HG03108 (cell line): Measurements from ENCODE around the gene TCF7L1.
"Not testable (repeated sequence)": the region's sequence is repeated elsewhere in the genome, so short reads cannot be mapped to it uniquely, and the experiment has no call there.

Experiments used
- ATAC-seq: cut with Tn5 transposase; IDR thresholded peaks from one replicate; pipeline ENCODE4 v1.9.1; 2021; ENCODE audit warnings: moderate library complexity; ENCODE audit not compliant: unreplicated experiment

Gene TCF7L1

DNA sequence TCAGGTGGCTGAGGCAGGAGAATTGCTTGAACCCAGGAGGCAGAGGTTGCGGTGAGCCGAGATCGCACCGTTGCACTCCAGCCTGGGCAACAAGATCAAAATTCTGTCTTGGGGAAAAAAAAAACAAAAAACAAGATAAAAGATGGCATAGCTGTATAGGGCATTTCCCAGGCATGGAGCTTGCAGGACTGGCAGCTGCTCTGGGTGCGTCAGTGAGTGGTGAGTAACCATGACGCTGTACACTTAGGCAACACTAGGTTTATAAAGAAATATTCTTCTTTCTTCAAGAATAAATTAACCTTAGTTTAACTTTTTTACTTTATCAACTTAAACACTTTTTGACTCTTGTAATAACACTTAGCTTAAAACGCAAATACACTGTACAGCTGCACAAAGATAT, 179.2 kb downstream of the TCF7L1 start:
- ATAC-seq = no peak

DNA sequence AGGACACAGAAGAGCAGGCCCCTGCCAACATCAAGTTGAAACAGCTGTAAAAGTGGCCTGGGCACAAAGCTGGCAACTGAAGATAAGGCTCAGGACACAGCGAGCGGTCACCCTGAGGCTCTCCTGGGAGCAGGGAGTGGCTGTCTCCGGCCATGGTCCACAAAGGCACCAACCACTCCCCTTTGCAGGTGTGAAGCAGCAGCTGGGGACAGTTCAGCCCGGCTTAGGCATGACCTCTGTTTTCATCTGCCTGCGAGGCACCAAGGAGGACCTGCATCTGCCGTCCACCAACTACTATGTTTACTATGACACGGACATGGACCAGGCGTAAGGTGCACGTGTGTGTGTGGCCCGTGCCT, 181.7 kb downstream of the TCF7L1 start:
- no peak for ATAC-seq

DNA sequence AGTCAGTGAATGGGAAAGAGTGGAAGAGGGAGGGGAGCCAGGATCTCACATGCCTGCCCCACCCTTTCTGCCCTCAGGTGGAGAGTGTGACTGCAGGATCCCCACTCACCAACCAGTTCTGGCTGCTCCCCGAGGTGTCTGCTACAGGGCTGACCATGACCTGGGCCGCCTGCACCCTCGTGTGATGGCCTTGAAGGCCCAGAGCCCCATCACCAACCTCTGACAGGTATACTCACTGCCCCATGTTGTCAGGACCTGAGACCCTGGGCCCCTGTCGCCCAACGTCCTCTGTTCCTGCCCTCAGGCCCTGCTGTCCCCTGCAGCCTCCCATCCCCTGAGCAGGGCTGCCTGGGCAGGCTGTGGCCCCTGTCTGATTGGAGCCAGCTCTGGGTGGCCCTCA, 182.7 kb downstream of the TCF7L1 start:
- ATAC-seq = not testable (repeated sequence)

DNA sequence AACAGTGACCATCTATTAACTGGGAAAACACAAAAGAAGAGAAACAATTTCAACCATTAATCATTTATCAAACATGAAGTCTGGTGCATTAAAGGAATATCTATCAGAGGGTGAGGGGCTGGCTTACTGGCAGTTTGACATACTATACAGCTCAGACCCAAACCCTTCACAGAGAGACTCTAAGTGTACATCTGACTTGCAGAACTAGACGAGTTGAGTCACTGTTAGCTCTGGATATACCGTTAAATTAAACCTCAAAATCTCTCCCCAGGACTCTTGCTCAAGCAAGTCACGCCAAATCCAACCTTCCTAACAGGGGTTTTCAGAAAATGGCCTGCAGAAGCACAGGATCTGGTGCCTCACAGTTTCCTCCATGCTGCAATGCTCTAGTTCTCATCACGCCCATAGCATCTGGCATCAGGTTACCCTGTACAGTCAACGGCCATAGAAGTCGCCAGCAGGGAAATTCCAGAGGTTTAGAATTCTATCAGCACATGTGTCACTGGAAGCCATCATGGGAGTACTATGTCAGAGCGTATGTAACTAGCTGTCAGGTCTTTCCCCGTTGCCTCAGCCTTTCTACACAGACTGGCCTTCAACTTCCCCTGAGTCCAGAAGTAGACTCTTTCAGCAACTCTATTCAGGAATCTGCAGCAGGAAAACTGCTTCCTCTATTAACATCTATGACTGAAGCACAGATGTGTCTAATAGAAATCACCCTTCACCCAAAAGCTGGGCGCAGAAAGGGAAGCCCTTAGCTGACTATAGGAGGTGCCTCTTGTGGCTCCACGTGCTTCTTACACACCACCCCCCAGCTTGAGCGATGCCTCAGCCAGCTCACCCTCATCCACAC, 185.3 kb downstream of the TCF7L1 start:
- ATAC-seq = peak; percentile 59

DNA sequence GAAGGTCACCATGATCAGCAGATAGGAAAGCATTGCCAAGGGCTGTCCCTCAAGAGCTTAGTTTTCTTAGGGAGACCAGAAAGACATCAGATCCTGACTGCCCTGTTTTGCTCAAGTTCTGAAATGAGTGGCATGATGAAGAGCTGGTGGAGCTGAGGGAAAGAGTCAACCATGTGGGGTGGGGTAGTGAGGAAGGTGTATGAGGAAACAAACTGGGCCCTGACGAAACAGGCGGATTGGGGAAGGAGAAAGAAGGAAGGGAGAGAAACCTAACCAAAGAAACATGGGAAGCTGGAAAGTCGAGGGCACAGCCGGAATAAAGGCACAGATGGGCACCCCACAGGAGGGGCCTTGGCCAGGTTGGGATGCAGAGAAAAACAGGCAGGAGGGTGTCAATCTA, 186.6 kb downstream of the TCF7L1 start:
- no peak for ATAC-seq

DNA sequence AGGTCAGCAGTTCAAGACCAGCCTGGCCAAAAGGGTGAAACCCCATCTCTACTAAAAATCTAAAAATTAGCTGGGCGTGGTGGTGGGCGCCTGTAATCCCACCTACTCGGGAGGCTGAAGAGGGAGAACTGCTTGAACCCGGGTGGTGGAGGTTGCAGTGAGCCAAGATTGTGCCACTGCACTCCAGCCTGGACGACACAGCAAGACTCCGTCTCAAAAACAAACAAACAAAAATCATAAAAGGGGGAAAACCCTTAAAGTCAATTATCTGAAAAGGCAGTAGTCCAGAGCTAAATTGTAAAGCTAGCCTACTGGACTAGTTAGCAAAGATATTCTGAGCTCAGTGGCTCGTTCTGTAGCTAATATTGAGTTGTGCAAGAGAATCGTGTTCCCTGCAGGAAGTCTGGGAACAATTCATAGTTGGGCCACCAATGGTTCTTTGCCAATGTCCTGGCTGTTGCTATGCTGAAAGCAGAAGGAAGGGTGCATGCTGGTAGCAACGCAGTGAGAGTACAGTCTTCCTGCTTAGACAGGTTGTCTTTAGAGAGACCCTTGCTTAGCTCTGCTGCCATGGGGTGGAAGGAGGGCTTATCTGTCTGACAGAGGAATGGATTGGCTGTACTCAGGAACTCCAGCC, 190.3 kb downstream of the TCF7L1 start:
- no peak for ATAC-seq

DNA sequence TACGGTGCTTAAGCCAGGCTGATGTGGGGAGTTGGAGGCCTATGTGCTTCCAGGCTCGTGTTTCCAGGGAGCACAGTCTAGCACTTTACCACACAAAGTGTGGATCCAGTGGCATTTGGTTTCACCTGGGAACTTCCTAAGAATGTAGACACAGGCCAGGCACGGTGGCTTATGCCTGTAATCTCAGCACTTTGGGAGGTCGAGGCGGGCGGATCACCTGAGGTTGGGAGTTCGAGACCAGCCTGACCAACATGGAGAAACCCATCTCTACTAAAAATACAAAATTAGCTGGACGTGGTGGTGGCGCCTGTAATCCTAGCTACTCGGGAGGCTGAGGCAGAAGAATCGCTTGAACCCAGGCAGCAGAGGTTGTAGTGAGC, 190.8 kb downstream of the TCF7L1 start:
- not testable (repeated sequence) for ATAC-seq

DNA sequence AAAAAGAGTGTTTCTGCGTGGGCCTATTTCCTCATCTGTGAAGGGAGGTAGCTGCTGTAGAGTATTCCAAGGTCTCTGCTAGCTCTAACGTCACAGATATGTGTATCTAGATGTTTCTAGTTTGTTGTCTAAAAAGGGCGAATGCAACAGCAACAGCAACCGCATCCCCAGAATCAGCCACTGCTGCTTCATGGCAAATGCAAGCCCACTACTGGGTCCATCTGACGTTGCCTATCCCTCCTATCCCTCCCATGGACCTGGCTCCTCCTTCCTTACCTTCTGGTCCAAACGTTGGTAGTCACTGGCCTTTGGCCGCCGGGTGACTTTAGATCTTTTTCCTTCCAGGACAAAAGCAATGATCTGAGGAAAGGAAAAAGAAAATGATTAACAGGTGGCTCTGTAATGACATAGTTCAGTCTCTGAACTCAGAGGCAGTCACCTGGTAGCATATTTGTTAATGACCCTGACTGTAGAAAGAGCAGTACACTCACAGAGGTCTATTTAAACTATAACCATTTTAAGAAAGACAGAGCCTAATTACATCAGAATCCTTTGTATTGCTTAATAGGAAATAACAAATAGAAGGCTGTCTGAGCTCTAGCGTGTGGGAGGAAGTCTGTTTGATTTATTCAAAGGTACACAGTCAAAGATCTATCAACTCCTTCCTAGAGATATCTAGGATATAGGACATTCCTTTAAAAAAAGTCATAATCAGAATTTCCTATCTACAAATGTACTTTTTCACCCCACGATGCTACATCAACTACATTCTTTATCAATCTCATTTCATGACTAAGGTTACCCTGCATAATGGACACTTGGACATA, 191.7 kb downstream of the TCF7L1 start:
- ATAC-seq = no peak

DNA sequence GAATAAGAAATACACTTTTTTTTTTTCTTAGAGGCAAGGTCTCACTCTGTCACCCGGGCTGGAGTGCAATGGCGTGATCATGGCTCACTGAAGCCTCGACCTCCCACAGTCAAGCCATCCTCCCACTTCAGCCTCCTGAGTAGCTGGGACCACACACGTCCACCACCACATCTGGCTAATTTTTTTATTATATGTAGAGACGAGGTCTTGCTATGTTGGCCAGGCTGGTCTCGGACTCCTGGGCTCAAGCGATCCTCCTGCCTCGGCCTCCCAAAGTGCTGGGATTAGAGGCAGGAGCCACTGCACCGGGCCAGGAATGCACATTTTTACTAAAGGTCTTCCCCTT, 192.2 kb downstream of the TCF7L1 start:
- no peak for ATAC-seq

DNA sequence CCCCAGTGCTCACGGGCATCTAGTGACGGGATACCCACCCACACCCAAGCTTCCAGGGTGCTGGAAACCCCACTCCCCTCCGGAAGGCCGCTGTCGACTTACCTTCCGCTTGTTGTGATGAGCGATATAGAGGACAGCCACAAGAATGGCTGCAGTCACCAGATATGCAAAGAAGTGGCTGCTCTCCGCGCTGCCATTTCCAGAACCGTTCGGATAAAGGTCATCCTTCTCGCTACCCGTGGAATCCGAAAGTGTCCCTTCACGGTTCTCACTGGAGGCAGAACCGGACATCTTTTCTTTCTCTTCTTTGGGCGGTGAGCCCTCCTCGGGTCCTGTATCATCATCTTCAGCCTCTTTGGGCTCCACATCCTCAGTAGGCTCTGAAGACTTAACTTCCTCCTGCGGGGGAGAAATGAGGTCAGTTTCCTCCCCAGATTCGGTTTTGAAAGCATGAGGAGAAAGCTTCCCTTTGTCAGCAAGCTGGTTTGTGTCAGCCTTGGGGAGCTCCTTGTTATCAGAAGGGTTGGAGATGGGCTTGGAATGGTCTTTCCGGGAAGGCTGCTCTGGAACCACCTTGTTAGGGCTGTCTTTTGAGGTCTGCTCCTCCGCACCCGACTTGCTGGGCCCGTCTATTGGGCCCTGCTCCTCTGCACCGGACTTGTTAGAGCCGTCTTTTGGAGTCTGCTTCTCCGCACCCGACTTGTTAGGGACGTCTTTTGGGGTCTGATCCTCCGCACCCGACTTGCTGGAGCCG, 193.4 kb downstream of the TCF7L1 start:
- ATAC-seq = peak; percentile 30

DNA sequence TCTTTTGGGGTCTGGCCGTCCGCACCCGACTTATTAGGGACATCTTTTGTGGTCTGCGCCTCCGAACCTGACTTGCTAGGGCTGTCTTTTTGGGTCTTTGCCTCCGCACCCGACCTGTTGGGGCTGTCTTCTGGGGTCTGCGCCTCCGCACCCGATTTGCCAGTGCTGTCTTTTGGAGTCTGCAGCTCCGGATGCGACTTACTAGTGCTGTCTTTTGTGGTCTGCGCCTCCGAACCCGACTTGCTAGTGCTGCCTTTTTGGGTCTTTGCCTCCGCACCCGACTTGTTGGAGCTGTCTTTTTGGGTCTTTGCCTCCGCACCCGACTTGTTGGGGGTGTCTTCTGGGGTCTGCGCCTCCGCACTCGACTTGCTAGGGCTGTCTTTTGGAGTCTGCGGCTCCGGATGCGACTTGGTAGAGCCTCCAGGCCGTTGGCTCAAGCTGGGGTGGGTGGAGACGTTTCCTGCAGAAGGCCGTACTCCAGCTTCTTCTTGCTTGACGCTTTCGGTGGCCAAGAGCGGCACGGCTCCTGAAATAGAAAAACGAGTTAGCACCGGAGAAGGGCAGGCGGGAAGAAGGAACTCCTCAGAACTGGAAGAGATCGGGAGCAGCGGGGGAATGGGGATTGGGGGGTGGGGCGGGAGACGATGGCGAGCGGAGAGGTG, 194.1 kb downstream of the TCF7L1 start:
- ATAC-seq = peak; percentile 22

DNA sequence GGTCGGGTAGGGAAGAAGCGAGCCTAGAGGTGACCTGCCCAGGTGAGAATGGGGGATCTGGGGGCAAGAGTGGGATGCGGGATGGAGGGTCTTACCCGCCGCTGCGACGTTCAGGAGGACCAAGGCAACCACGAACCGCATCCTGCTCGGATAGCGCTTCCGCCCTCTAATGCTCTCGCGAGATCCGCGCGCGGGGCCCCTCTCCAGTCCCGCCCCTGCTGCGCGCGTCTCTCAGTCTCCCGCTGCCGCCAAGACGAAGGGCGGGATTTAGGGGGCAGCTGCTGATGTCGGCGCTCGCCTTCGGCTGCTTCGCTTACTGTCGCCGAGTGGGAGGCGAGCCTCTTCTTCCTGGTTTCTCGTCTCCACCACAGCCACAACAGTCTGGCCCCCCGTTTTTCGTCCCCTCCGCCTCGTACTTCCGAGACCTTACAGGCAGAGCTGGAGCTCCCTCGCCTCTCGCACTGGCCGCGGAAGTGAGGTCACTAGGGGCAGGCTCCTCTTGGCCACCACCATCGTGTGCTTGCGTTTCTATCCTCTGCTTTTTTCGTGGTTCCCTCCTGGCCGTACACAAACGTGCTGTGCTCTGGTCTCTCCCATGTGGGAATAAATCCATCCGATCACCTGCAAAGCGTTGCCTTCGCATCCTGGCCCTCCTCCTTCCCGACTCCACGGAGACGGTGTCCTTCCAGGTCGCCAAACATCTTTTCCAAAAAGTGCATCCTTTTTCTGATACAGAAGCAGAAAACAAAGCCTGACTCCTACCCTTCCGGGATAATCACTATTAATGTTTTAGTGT, 194.8 kb downstream of the TCF7L1 start, which contains the start of gene TGOLN2:
TSS of gene TGOLN2 (minus strand) at position 168 of the 796 bp plus-strand sequence. CDS start at position 141, 27 bp downstream.
- peak; percentile 82 for ATAC-seq

DNA sequence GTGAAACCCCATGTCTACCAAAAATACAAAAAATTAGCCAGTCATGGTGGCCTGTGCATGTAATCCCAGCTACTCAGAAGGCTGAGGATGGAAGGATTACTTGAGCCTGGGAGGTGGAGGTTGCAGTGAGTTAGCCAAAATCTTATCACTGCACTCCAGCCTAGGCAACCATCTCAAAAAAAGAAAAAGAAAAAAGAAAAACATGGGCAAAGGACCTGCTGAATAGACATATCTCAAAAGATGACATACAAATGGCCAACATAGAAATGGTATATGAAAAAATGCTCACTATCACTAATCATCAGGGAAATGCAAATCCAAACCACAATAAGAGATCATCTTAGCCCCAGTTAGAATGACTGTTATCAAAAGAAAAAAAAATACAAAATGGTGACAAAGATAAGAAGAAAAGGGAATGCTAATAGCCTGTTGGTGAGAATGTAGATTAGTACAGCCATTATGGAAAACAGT, 196.0 kb downstream of the TCF7L1 start:
- no peak for ATAC-seq

DNA sequence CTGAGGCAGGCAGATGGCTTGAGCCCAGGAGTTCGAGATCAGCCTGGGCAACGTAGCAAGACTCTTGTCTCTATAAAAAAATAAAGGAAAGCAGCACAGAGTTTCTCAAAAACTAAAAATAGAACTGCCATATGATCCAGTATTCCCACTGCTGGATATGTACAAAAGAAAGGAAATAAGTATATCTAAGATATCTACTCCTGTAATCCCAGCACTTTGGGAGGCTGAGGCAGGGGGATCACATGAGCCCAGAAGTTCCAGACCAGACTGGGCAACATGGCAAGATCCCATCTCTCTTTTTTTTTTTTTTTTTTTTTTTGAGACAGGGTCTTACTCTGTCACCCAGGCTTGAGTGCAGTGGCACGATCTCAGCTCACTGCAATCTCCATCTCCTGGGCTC, 196.5 kb downstream of the TCF7L1 start:
- ATAC-seq = not testable (repeated sequence)

DNA sequence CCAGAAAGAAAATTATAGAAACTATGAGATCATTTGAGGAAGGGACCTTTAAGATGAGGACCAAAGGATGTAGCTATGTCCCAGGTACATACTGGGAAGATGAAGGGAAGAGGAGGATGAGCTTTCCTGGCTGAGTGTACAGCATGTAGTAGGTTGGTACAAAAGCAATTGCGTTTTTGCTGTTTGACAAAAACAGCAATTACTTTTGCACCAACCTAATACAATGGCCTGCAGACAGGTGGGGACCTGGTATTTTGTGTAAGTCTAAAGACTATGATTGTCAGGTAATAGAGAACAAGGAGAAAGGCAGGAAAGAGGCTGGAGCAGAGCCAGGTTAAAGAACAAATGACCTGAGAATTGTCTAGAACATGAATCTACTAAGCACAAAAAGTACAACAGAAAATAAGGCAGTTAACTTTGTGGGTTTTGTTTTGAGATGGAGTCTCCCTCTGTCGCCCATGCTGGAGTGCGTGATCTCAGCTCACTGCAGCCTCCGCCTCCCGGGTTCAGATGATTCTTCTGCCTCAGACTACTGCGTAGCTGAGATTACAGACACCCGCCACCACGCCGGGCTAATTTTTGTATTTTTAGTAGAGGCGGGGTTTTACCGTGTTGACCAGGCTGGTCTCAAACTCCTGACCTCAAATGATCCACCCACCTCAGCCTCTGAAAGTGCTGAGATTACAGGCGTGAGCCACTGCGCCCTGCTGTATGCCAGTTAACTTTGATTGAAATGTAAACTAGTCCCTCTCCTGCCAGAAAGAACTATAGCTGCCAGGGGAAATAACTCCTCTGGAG, 197.8 kb downstream of the TCF7L1 start:
- no peak for ATAC-seq

DNA sequence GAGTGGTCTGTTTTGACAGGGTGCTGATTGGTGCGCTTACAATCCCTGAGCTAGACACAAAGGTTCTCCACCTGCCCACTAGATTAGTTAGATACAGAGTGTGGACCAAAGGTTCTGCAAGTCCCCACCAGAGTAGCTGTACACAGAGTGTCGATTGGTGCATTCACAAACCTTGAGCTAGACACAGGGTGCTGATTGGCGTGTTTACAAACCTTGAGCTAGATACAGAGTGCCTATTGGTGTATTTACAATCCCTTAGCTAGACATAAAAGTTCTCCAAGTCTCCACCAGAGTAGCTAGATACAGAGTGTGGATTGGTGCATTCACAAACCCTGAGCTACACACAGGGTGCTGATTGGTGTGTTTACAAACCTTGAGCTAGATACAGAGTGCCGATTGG, 200.7 kb downstream of the TCF7L1 start:
- ATAC-seq = not testable (repeated sequence)

DNA sequence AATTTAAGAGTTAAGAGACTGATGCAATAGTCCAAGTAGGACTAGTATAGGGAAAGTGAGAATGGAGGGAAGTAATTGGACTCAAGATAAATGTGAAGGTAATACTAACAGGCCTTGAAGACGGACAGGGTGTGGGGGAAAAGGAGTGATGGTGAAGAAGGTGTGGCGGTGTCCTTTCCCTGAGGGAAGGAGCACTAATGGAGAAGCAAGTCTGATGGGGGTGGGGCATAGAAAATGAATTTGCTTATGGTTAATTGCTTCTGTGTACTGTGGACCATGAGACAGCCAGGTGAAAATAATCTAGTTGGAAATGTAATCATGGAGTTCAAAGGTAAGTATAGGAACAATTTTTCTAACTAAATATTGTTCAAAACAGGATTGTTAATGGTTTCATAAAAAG, 201.7 kb downstream of the TCF7L1 start:
- ATAC-seq = no peak

DNA sequence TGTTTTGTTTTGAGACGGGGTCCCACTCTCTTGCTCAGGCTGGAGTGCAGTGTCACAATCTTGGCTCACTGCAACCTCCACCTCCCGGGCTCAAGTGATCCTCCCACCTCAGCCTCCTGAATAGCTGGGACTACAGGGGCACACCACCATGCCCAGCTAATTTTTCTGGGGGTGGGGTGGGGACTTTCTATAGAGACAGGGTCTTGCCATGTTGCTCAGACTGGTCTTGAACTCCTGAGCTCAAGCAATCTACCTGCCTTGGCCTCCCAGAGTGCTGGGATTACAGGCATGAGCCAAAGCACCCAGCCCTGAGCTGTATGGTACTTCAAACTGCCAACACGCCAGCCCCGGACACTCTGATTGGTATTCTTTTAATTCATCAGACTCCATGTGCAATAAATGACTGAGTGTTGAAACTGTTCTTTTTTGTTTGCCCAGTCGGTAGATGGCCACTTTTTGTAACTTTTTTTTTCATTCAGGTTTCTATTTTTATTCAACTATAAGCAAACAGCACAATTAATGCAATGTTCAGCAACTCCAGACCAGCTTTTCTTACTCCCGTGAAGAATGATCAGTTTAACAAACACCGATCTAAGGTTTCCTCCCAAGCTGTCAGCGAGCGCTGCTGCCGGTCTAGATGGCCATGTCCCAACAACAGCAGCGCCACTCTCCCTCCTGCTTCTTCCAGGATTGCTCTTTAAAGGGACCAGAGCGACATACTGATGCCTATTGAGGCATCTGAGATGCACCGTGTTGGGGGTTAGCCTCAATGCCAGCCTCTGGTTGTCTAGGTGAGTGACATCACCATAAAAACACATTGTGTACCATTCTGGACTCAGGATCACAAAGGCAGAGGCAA, 207.1 kb downstream of the TCF7L1 start:
- ATAC-seq = no peak
